ENCODE measurements around the gene TNIP2.

DNA sequence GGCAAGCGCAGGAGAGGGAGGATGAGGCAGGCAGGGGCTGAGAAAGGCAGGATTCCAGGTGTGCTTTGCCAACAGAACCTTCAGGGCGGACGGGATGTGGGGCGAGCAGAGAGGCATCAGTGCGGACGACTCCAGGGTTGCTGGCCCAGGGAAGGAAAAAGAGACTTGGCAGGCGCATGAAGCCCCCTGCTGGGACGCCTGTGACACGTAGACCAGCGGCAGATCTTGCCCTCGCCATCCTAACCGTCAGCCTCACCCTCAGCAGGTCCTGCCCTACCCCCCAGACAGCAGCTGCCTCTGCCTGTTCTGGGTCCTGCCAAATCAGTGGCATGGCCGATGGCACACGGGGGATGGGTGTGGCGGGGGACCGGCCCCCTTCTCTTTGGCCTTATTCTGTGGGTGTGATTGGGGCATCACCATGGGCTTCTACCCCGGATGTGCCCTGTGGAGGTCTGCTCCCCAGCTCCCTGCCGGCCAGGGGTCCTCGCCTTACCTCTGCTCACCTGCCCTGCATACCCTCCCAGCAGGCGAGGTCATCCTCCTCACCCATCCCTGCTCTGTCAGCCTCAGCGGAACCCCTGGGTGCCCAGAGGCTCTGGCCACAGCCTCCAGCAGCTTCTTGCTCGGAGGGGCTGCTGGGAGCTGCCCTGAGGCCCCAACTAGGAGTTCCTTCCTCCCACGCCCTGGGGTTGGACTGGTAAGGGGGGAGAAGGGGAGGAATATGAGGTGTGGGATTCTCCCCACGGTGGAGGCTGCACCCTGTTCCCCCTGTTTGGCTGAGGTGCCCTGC is 33.9 kb upstream of the TNIP2 start:
- TF ChIP-seq, protein P1, sequence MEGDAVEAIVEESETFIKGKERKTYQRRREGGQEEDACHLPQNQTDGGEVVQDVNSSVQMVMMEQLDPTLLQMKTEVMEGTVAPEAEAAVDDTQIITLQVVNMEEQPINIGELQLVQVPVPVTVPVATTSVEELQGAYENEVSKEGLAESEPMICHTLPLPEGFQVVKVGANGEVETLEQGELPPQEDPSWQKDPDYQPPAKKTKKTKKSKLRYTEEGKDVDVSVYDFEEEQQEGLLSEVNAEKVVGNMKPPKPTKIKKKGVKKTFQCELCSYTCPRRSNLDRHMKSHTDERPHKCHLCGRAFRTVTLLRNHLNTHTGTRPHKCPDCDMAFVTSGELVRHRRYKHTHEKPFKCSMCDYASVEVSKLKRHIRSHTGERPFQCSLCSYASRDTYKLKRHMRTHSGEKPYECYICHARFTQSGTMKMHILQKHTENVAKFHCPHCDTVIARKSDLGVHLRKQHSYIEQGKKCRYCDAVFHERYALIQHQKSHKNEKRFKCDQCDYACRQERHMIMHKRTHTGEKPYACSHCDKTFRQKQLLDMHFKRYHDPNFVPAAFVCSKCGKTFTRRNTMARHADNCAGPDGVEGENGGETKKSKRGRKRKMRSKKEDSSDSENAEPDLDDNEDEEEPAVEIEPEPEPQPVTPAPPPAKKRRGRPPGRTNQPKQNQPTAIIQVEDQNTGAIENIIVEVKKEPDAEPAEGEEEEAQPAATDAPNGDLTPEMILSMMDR (IDR thresholded peaks at IDR 0.05): no peak
- TF ChIP-seq POLR2A (IDR thresholded peaks at IDR 0.05): no peak
